ENCODE data around the gene PCSK7.
A peak's percentile ranks its signal among the peaks of the same experiment; 100 is the strongest.
"Not testable (repeated sequence)": the region's sequence is repeated elsewhere in the genome, so short reads cannot be mapped to it uniquely, and the experiment has no call there.

PCSK7 gene

GRCh38 chr11:117231842-117232091 is at the start of gene PCSK7:
Gene PCSK7 (minus strand): TSS chr11:117232073. CDS start chr11:117229844, 2,229 bp downstream.
- DNase-seq (ENCODE audit: low spot score): no peak

- DNase-seq (ENCODE audit: low spot score): no peak
Measured at GRCh38 chr11:117281159-117281558, 49.3 kb upstream of the PCSK7 start.

- DNase-seq (ENCODE audit: low spot score): no peak
Measured at GRCh38 chr11:117279711-117280376, 48.0 kb upstream of the PCSK7 start.

- no peak for DNase-seq (ENCODE audit: low spot score)
Measured at GRCh38 chr11:117278347-117278746, 46.5 kb upstream of the PCSK7 start.

GRCh38 chr11:117273550-117274289 is 41.8 kb upstream of the PCSK7 start:
- no peak for DNase-seq (ENCODE audit: low spot score)

- DNase-seq (ENCODE audit: low spot score): not testable (repeated sequence)
Measured at GRCh38 chr11:117272175-117272574, 40.3 kb upstream of the PCSK7 start.

GRCh38 chr11:117271208-117271607 is 39.3 kb upstream of the PCSK7 start:
- DNase-seq (ENCODE audit: low spot score): no peak

- no peak for DNase-seq (ENCODE audit: low spot score)
Measured at GRCh38 chr11:117269856-117270255, 38.0 kb upstream of the PCSK7 start.

GRCh38 chr11:117265745-117266144 is 33.9 kb upstream of the PCSK7 start:
- DNase-seq (ENCODE audit: low spot score): no peak

GRCh38 chr11:117264624-117265323 is 32.9 kb upstream of the PCSK7 start:
- DNase-seq (ENCODE audit: low spot score): not testable (repeated sequence)

- no peak for DNase-seq (ENCODE audit: low spot score)
Measured at GRCh38 chr11:117259417-117259816, 27.5 kb upstream of the PCSK7 start.

- no peak for DNase-seq (ENCODE audit: low spot score)
Measured at GRCh38 chr11:117258576-117258975, 26.7 kb upstream of the PCSK7 start.

GRCh38 chr11:117256573-117256972 is 24.7 kb upstream of the PCSK7 start:
- no peak for DNase-seq (ENCODE audit: low spot score)

GRCh38 chr11:117255966-117256365 is 24.1 kb upstream of the PCSK7 start:
- no peak for DNase-seq (ENCODE audit: low spot score)

- no peak for DNase-seq (ENCODE audit: low spot score)
Measured at GRCh38 chr11:117251506-117251905, 19.6 kb upstream of the PCSK7 start.

- no peak for DNase-seq (ENCODE audit: low spot score)
Measured at GRCh38 chr11:117249571-117249970, 17.7 kb upstream of the PCSK7 start.

- no peak for DNase-seq (ENCODE audit: low spot score)
Measured at GRCh38 chr11:117248341-117248740, 16.5 kb upstream of the PCSK7 start.

GRCh38 chr11:117239295-117239694 is 7.4 kb upstream of the PCSK7 start:
- DNase-seq (ENCODE audit: low spot score): no peak

- DNase-seq (ENCODE audit: low spot score): no peak
Measured at GRCh38 chr11:117238221-117238620, 6.3 kb upstream of the PCSK7 start.

- DNase-seq (ENCODE audit: low spot score): no peak
Measured at GRCh38 chr11:117232911-117233409, 1.1 kb upstream of the PCSK7 start.

- peak; percentile 72 for DNase-seq (ENCODE audit: low spot score)
Measured at GRCh38 chr11:117232092-117232878, 412 bp upstream of the PCSK7 start, which contains the start of gene RNF214. Gene RNF214 (plus strand): TSS chr11:117232671. CDS start chr11:117234273, 1,602 bp downstream.
